ENCODE data around the gene DLL4. TPM values are rescaled to one million over a fixed set of nuclear protein-coding genes. Genes with fewer than 3 reads are reported as not detected.

The DLL4 gene
- total and polyA plus RNA-seq, 7 donors, result 4.0 to 13.1 (median 7.2) TPM

DNA sequence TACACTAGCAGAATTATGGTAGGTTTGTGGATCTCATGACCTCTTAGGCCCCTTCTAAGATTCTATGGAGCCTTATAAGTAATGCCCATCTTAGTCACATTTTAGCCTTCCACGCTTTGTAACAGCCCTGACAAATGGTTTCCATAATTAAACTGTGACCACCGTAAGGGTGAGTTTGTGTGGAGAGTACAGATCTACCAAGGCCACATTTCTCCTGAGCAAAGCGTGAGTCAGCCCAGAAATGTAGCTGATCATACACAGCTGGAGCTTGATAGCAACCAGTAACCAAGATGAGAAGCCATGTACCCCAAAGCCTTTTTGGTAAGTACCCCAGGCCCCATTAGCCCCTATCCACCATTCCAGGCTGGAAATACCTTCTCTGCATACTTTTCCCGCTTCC lies 55.8 kb downstream of the DLL4 start:
- DNase-seq (no peak), ATAC-seq (peak; percentile 48 to 72 (median 63))
- intact Hi-C loops (cut with DNase I), result no loop called here
- 69 to 87% (median 81%) methylated on average over 4 of the region's 4 CpGs for WGBS, 3 donors
- Histone ChIP-seq H3K27me3 (ENCODE audit: insufficient read depth in 3 of 3, low read length in 2 of 3) (no peaks in the 10 kb centered on the region), H3K4me3 (no peak overlapping the region), H3K4me1 (no peaks in the 10 kb centered on the region), H3K27ac (peak overlapping the region; percentile 39), H3K9me3 (no peaks in the 10 kb centered on the region), H3K36me3 (ENCODE audit: insufficient read depth in 1 of 2, low read depth in 1 of 2) (peaks cover 10 to 93% of the 10 kb centered on the region in 2 donors)
- TF ChIP-seq CTCF (IDR thresholded peaks at IDR 0.05), result no peak

DNA sequence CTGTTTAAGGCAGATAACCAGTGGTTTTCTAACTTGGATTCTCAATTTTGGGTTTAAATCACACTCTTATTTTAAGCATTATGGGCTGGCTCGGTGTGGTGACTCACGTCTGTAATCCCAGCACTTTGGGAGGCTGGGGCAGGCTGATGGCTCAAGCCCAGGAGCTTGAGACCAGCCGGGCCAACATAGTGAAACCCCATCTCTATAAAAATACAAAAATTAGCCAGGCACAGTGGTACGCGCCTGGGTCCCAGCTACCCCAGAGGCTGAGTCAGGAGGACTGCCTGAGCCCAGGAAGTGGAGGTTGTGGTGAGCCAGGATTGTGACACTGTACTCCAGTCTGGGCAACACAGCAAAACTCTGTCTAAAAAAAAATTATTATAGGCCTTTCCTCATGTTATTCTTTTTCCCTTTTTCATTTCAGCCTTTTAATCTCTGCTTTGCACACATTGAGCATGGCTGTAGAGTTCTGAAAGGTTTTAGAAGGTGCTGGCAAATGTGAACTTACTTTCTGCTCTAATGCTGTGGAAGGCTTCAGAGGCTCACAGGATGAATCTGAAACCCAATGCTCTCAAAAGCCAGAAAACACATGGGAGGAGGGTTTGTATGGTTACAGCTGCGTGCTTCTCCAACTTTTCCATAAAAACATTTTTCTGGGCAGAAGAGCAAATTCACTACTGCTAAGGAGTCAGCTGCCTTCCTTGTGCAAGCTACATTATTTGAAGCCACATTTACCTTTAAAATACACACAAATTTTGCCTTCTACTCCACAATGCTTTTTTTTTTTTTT lies 56.6 kb downstream of the DLL4 start:
- Histone ChIP-seq H3K27me3 (ENCODE audit: insufficient read depth in 3 of 3, low read length in 2 of 3) (no peaks in the 10 kb centered on the region), H3K36me3 (ENCODE audit: insufficient read depth in 1 of 2, low read depth in 1 of 2) (peaks cover 10 to 86% of the 10 kb centered on the region in 2 donors), H3K27ac (peak overlapping the region; percentile 39), H3K9me3 (no peaks in the 10 kb centered on the region), H3K4me3 (no peak overlapping the region), H3K4me1 (no peaks in the 10 kb centered on the region)
- 69 to 78% (median 73%) methylated on average over 6 of the region's 6 CpGs for WGBS, 3 donors
- no peak for TF ChIP-seq CTCF (IDR thresholded peaks at IDR 0.05)
- intact Hi-C loops (cut with DNase I), result no loop called here
- DNase-seq (no peak), ATAC-seq (peak in 3 of 4 donors; percentile 14 to 28 (median 15))

GRCh38 chr15:40986820-40987219 lies 57.7 kb downstream of the DLL4 start:
- Histone ChIP-seq H3K27me3 (ENCODE audit: insufficient read depth in 3 of 3, low read length in 2 of 3) (no peaks in the 10 kb centered on the region), H3K9me3 (no peaks in the 10 kb centered on the region), H3K4me3 (no peak overlapping the region), H3K27ac (no peak overlapping the region), H3K4me1 (no peaks in the 10 kb centered on the region), H3K36me3 (ENCODE audit: insufficient read depth in 1 of 2, low read depth in 1 of 2) (peaks cover 4 to 86% of the 10 kb centered on the region in 2 donors)
- no peak for ATAC-seq
- no peak for DNase-seq
- intact Hi-C loops (cut with DNase I), result no loop called here
- no peak for TF ChIP-seq CTCF (IDR thresholded peaks at IDR 0.05)
- 80 to 93% (median 83%) methylated on average over 7 of the region's 7 CpGs for WGBS, 3 donors

DNA sequence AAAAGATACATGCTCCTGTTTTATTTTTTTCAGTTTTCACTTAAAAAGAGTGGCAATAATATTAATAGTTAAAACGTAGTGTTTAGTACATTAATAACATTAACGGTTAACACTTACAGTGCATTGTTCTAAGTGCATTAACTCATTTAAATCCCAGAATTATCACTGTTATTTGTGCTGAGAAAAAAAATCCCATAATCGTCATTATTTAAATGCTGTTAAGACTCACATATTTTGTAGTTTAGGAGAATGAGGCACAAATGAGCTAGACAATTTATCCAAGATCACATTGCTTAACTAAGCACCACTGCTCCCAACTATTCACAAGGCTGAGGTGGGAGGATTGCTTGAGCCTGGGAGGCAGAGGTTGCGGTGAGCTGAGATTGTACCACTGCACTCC lies 59.0 kb downstream of the DLL4 start:
- intact Hi-C loops (cut with DNase I), result no loop called here
- Histone ChIP-seq H3K9me3 (no peaks in the 10 kb centered on the region), H3K36me3 (ENCODE audit: insufficient read depth in 1 of 2, low read depth in 1 of 2) (peaks cover 8 to 80% of the 10 kb centered on the region in 2 donors), H3K27ac (no peak overlapping the region), H3K4me3 (no peak overlapping the region), H3K4me1 (no peaks in the 10 kb centered on the region), H3K27me3 (ENCODE audit: insufficient read depth in 3 of 3, low read length in 2 of 3) (no peaks in the 10 kb centered on the region)
- DNase-seq, result no peak
- no peak for TF ChIP-seq CTCF (IDR thresholded peaks at IDR 0.05)
- WGBS, 3 donors, result 91 to 97% (median 94%) methylated on average over 4 of the region's 4 CpGs
- no peak for ATAC-seq

Other genes with a start within 250 kb of the DLL4 start
- gene RAD51, start 234.2 kb upstream of the DLL4 start, total RNA-seq, result 1 to 10 TPM in 1 of 4 donors, under 1 TPM in 3; 0.41 to 1.5 (median 0.56) TPM
- under 1 TPM; 0.29 to 0.93 (median 0.90) TPM for gene RAD51, start 234.2 kb upstream of the DLL4 start, polyA plus RNA-seq
- gene RMDN3, start 174.1 kb upstream of the DLL4 start, total RNA-seq, result 10 to 100 TPM; 17.1 to 20.1 (median 18.6) TPM
- 10 to 100 TPM; 11.1 to 30.9 (median 20.2) TPM for gene RMDN3, start 174.1 kb upstream of the DLL4 start, polyA plus RNA-seq
- 1 to 10 TPM; 1.5 to 4.9 (median 2.9) TPM for gene GCHFR, start 165.3 kb upstream of the DLL4 start, total RNA-seq
- 1 to 10 TPM; 4.3 to 6.7 (median 5.0) TPM for gene GCHFR, start 165.3 kb upstream of the DLL4 start, polyA plus RNA-seq
- gene C15orf62, start 159.4 kb upstream of the DLL4 start, total RNA-seq, result not detected
- gene C15orf62, start 159.4 kb upstream of the DLL4 start, polyA plus RNA-seq, result under 1 TPM; 0.05 to 0.19 (median 0.07) TPM
- 10 to 100 TPM in 2 of 4 donors, 1 to 10 TPM in 2; 9.1 to 12.4 (median 10.8) TPM for gene ZFYVE19, start 122.3 kb upstream of the DLL4 start, total RNA-seq
- gene ZFYVE19, start 122.3 kb upstream of the DLL4 start, polyA plus RNA-seq, result 10 to 100 TPM; 16.9 to 31.5 (median 25.4) TPM
- gene DNAJC17, start 121.9 kb upstream of the DLL4 start, total RNA-seq, result 10 to 100 TPM in 3 of 4 donors, 1 to 10 TPM in 1; 8.9 to 18.5 (median 13.0) TPM
- gene DNAJC17, start 121.9 kb upstream of the DLL4 start, polyA plus RNA-seq, result 10 to 100 TPM; 16.6 to 32.4 (median 32.0) TPM
- gene PPP1R14D, start 100.6 kb upstream of the DLL4 start, total RNA-seq, result not detected
- not detected for gene PPP1R14D, start 100.6 kb upstream of the DLL4 start, polyA plus RNA-seq
- gene SPINT1, start 85.3 kb upstream of the DLL4 start, total RNA-seq, result under 1 TPM; 0.19 to 0.54 (median 0.24) TPM
- under 1 TPM; 0.03 to 0.19 (median 0.17) TPM for gene SPINT1, start 85.3 kb upstream of the DLL4 start, polyA plus RNA-seq
- gene RHOV, start 55.1 kb upstream of the DLL4 start, total RNA-seq, result not detected
- under 1 TPM in 2 of 3 donors, not detected in 1; 0.10 to 0.23 TPM for gene RHOV, start 55.1 kb upstream of the DLL4 start, polyA plus RNA-seq
- gene VPS18, start 34.9 kb upstream of the DLL4 start, total RNA-seq, result 10 to 100 TPM in 3 of 4 donors, 1 to 10 TPM in 1; 8.1 to 20.5 (median 16.3) TPM
- 10 to 100 TPM in 2 of 3 donors, 1 to 10 TPM in 1; 8.4 to 16.9 (median 12.3) TPM for gene VPS18, start 34.9 kb upstream of the DLL4 start, polyA plus RNA-seq
- gene CHAC1, start 24.1 kb downstream of the DLL4 start, total RNA-seq, result 100 to 1,000 TPM in 2 of 4 donors, 10 to 100 TPM in 1, 1 to 10 TPM in 1; 3.7 to 243 (median 96.3) TPM
- gene CHAC1, start 24.1 kb downstream of the DLL4 start, polyA plus RNA-seq, result 100 to 1,000 TPM in 1 of 3 donors, 10 to 100 TPM in 2; 14.0 to 129 (median 49.0) TPM
- gene INO80, start 186.9 kb downstream of the DLL4 start, total RNA-seq, result 10 to 100 TPM; 12.4 to 30.5 (median 22.7) TPM
- 10 to 100 TPM; 14.8 to 20.1 (median 15.5) TPM for gene INO80, start 186.9 kb downstream of the DLL4 start, polyA plus RNA-seq